Measurements from ENCODE around the gene IL4. TPM values are rescaled to one million over a fixed set of nuclear protein-coding genes. Genes with fewer than 3 reads are reported as not detected.

IL4 gene
- total and polyA plus RNA-seq, 9 of the 15 experiments (the other 6 are each of a cell fraction or from before 2014, with no cell fraction given), result 0.22 to 0.62 TPM; not detected in 7

DNA sequence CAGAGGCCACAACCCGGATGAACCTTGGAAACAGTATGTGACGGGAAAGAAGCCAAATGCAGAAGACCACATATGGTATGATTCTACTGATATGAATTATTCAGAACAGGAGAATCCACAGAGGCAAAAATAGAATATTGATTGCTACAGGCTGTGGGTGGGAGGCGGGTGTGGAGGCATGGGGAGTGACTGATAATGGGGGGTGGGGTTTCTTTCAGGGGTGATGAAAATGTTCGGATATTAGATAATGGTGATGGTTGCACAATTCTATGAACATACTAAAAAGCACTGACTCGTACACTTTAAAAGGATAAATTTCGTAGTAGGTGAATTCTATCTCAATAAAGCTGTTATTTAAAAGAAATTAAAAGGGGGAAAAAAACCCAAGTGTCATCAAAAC lies 10.7 kb downstream of the IL4 start (continued):
- TF ChIP-seq ZNF143 (CRISPR knock-in tag; IDR thresholded peaks at IDR 0.05), result no peak
- TF ChIP-seq POLR2AphosphoS2 (IDR thresholded peaks at IDR 0.05; ENCODE audit: low read length), result no peak
- TF ChIP-seq SRF (CRISPR knock-in tag; IDR thresholded peaks at IDR 0.05), result no peak
- 0 out of 2 replicates have a peak, but pooled peaks have one; percentile 20 for TF ChIP-seq SMAD4 (CRISPR knock-in tag; conservative IDR thresholded peaks at IDR 0.05)
- TF ChIP-seq KHSRP (IDR thresholded peaks at IDR 0.05), result no peak
- TF ChIP-seq, protein P1, sequence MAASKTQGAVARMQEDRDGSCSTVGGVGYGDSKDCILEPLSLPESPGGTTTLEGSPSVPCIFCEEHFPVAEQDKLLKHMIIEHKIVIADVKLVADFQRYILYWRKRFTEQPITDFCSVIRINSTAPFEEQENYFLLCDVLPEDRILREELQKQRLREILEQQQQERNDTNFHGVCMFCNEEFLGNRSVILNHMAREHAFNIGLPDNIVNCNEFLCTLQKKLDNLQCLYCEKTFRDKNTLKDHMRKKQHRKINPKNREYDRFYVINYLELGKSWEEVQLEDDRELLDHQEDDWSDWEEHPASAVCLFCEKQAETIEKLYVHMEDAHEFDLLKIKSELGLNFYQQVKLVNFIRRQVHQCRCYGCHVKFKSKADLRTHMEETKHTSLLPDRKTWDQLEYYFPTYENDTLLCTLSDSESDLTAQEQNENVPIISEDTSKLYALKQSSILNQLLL (CRISPR knock-in tag; IDR thresholded peaks at IDR 0.05; ENCODE audit: borderline replicate concordance), result no peak
- TF ChIP-seq ETV5 (CRISPR knock-in tag; IDR thresholded peaks at IDR 0.05; ENCODE audit: low read depth), result no peak
- no peak for TF ChIP-seq NFRKB (IDR thresholded peaks at IDR 0.05; ENCODE audit: low read depth)
- TF ChIP-seq ZNF778 (CRISPR knock-in tag; IDR thresholded peaks at IDR 0.05), result no peak
- TF ChIP-seq, protein P2, sequence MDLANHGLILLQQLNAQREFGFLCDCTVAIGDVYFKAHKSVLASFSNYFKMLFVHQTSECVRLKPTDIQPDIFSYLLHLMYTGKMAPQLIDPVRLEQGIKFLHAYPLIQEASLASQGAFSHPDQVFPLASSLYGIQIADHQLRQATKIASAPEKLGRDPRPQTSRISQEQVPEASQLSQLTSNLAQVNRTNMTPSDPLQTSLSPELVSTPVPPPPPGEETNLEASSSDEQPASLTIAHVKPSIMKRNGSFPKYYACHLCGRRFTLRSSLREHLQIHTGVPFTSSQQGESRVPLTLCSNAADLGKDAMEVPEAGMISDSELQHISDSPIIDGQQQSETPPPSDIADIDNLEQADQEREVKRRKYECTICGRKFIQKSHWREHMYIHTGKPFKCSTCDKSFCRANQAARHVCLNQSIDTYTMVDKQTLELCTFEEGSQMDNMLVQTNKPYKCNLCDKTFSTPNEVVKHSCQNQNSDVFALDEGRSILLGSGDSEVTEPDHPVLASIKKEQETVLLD (IDR thresholded peaks at IDR 0.05), result peak; percentile 31; the same call in 1 of the 2 replicates
- TF ChIP-seq PHF8 (IDR thresholded peaks at IDR 0.05; ENCODE audit: borderline replicate concordance, low read length), result no peak
- TF ChIP-seq, protein P3, sequence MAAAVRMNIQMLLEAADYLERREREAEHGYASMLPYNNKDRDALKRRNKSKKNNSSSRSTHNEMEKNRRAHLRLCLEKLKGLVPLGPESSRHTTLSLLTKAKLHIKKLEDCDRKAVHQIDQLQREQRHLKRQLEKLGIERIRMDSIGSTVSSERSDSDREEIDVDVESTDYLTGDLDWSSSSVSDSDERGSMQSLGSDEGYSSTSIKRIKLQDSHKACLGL (CRISPR knock-in tag; IDR thresholded peaks at IDR 0.05; ENCODE audit: borderline replicate concordance, poor library complexity, severe bottlenecking), result no peak
- peak; percentile 83; the same call in 1 of the 2 replicates for TF ChIP-seq POLR2AphosphoS5 (IDR thresholded peaks at IDR 0.05; ENCODE audit: control insufficient read depth, insufficient read depth, low read depth, low read length)
- TF ChIP-seq, protein P4, sequence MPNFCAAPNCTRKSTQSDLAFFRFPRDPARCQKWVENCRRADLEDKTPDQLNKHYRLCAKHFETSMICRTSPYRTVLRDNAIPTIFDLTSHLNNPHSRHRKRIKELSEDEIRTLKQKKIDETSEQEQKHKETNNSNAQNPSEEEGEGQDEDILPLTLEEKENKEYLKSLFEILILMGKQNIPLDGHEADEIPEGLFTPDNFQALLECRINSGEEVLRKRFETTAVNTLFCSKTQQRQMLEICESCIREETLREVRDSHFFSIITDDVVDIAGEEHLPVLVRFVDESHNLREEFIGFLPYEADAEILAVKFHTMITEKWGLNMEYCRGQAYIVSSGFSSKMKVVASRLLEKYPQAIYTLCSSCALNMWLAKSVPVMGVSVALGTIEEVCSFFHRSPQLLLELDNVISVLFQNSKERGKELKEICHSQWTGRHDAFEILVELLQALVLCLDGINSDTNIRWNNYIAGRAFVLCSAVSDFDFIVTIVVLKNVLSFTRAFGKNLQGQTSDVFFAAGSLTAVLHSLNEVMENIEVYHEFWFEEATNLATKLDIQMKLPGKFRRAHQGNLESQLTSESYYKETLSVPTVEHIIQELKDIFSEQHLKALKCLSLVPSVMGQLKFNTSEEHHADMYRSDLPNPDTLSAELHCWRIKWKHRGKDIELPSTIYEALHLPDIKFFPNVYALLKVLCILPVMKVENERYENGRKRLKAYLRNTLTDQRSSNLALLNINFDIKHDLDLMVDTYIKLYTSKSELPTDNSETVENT (CRISPR knock-in tag; IDR thresholded peaks at IDR 0.05), result no peak
- TF ChIP-seq CBFA2T2 (conservative IDR thresholded peaks at IDR 0.05), result peak; percentile 77
- no peak for TF ChIP-seq EWSR1 (IDR thresholded peaks at IDR 0.05; ENCODE audit: borderline replicate concordance, low read depth, partially characterized antibody)
- TF ChIP-seq, protein P5, sequence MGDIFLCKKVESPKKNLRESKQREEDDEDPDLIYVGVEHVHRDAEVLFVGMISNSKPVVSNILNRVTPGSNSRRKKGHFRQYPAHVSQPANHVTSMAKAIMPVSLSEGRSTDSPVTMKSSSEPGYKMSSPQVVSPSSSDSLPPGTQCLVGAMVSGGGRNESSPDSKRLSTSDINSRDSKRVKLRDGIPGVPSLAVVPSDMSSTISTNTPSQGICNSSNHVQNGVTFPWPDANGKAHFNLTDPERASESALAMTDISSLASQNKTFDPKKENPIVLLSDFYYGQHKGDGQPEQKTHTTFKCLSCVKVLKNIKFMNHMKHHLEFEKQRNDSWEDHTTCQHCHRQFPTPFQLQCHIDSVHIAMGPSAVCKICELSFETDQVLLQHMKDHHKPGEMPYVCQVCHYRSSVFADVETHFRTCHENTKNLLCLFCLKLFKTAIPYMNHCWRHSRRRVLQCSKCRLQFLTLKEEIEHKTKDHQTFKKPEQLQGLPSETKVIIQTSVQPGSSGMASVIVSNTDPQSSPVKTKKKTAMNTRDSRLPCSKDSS (IDR thresholded peaks at IDR 0.05; ENCODE audit: low read depth, partially characterized antibody), result no peak

Measured in K562 (cell line).